Stomach (tissue), 9 donors: Measurements from ENCODE around the gene PLIN1. TPM values are rescaled to one million over a fixed set of nuclear protein-coding genes. Genes with fewer than 3 reads are reported as not detected.

ENCODE experiments used
- DNase-seq, 2 donors: peaks; one replicate each; pipeline versions ENCODE4 v3.0.0 to v3.0.0-alpha.2; 2013 to 2019
- H3K27ac ChIP-seq, 5 donors: fragments of 200-600 bp in 4 of 5; sonication (generic) in 4 of 5; one replicate each; pipeline ENCODE4 v1.5.1; 2013 to 2019; ENCODE audit warnings: mild to moderate bottlenecking in 1 of 5, moderate library complexity in 1 of 5
- H3K27me3 ChIP-seq, 3 donors: fragments of 200-600 bp; sonication (generic); one replicate each; pipeline ENCODE4 v1.5.1; 2017 to 2019; ENCODE audit warnings: mixed run types in 1 of 3
- H3K36me3 ChIP-seq, 4 donors: fragments of 200-600 bp; sonication (generic); 1 replicate in 3 of 4; 2 replicates in 1 of 4; pipeline ENCODE4 v1.5.1; 2016 to 2019
- H3K4me1 ChIP-seq, 4 donors: fragments of 200-600 bp; sonication (generic); one replicate each; pipeline ENCODE4 v1.5.1; 2016 to 2019
- H3K4me3 ChIP-seq, 4 donors: fragments of 200-600 bp; sonication (generic) in 3 of 4; one replicate each; pipeline ENCODE4 v1.5.1; 2016 to 2019; ENCODE audit warnings: mild to moderate bottlenecking in 1 of 4
- H3K9me3 ChIP-seq, 4 donors: fragments of 200-600 bp; sonication (generic); one replicate each; pipeline ENCODE4 v1.5.1; 2016 to 2019
- CTCF ChIP-seq, 7 experiments: fragments of 450-650 bp in 4 of 7; fragments of 200-600 bp in 3 of 7; sonication (generic) in 3 of 7; IDR thresholded peaks; one replicate each; pipeline ENCODE4 v1.5.1; 2016 to 2019; ENCODE audit warnings: antibody characterized with exemption in 7 of 7, control low read depth in 2 of 7, mild to moderate bottlenecking in 1 of 7
- EP300 ChIP-seq: sonication (generic); formaldehyde crosslinking; IDR thresholded peaks from one replicate; pipeline ENCODE4 v1.6.1; 2017; ENCODE audit warnings: antibody characterized with exemption
- POLR2A ChIP-seq, 4 donors: fragments of 450-650 bp; IDR thresholded peaks; one replicate each; pipeline ENCODE4 v1.6.1; 2016; ENCODE audit warnings: antibody characterized with exemption in 4 of 4, control low read depth in 2 of 4, mild to moderate bottlenecking in 1 of 4, moderate library complexity in 1 of 4
- POLR2AphosphoS5 ChIP-seq, 3 donors: sonication (generic); formaldehyde crosslinking; IDR thresholded peaks; one replicate each; pipeline ENCODE4 v1.6.1; 2016; ENCODE audit warnings: antibody characterized with exemption in 3 of 3
- WGBS, 5 donors: extraction: QIAGEN DNeasy Blood & Tissue Kit in 3 of 5; methylation state at CpG; one replicate each; pipeline versions ENCODE4 v1.1.5 to v1.1.7; 2013 to 2018; 5-methylcytosine and 5-hydroxymethylcytosine counted together
- intact Hi-C: fragments of 100-400 bp; cut with DNase I; formaldehyde crosslinking; loops from one replicate; pipeline ENCODE4 v1.15.1; 2023; ENCODE audit warnings: low total_unique reads
- polyA plus RNA-seq, 3 donors: library from polyadenylated mRNA; stranded (reverse); fragments of 200-250 nt; gene quantifications; one replicate each; pipeline ENCODE4 v1.2.3, GENCODE V29; 2013
- total RNA-seq, 5 donors: library from RNA; depleted of rRNA; stranded (reverse); fragments of >200 nt; gene quantifications; one replicate each; pipeline versions ENCODE4 v1.1.0 to v1.2.3, GENCODE V29; 2014 to 2016
- donor health status: healthy with polysubstance abuse.
- donor health status: Bipolar disorder and iron deficiency.
- donor health status: healthy.

Gene PLIN1
- total and polyA plus RNA-seq, 8 donors = 0.12 to 7.6 (median 3.4) TPM

DNA sequence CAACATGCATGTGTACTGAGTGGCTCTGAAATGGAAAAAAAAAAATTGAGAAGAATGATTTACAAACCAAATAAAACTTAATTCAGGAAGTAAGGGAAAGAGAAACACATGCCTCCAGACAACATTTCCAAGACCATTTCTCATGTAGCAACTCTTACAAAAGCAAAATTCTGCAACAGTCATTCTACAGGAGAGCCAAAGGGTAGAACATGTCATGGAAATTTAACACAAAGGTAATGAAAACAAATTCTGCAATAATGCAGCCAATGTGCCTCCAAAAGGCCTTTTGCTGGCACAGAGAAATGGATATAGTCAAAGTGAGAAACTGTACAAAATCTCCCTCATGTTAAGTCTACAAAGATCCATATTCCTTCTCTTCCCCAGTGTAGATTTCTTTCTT, 7.4 kb upstream of the PLIN1 start:
- Histone ChIP-seq H3K4me3 (no peak overlapping the region), H3K27me3 (no peaks in the 10 kb centered on the region), H3K36me3 (peaks cover 6 to 41% (median 30%) of the 10 kb centered on the region in 4 donors), H3K4me1 (peaks cover 10 to 48% (median 37%) of the 10 kb centered on the region in 4 donors), H3K27ac (peak overlapping the region in 1 of 5 donors; percentile 18), H3K9me3 (no peaks in the 10 kb centered on the region)
- intact Hi-C loops = no loop called here
- no peak for DNase-seq
- TF ChIP-seq POLR2AphosphoS5 (IDR thresholded peaks at IDR 0.05) = no peak
- TF ChIP-seq POLR2A (IDR thresholded peaks at IDR 0.05) = no peak
- TF ChIP-seq CTCF (IDR thresholded peaks at IDR 0.05) = no peak
- no peak for TF ChIP-seq EP300

DNA sequence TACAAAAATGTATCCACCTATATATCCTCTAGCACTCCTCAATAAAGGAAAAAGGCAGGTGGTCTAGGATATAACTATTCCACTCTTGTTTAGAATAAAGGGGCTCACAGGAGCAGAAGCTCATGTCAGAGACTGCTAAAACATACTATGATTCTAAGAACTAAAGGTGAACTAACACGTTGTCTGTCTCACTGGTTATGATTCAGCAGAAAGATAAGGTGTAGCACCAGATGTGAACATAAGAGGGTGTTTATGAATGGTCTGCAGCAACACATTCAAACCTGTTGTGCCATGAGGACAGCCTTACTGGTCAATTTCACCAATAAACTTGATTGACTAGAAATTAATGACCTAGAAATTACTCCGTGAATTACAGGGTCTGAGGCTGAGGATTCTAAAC, 6.8 kb upstream of the PLIN1 start:
- Histone ChIP-seq H3K9me3 (no peaks in the 10 kb centered on the region), H3K36me3 (peaks cover 6 to 41% (median 30%) of the 10 kb centered on the region in 4 donors), H3K27ac (peak overlapping the region in 1 of 5 donors; percentile 18), H3K27me3 (no peaks in the 10 kb centered on the region), H3K4me3 (no peak overlapping the region), H3K4me1 (peaks cover 14 to 51% (median 41%) of the 10 kb centered on the region in 4 donors)
- intact Hi-C loops = no loop called here
- DNase-seq = no peak
- 70 to 79% (median 73%) methylated on average over 2 of the region's 2 CpGs for WGBS, 5 donors
- TF ChIP-seq CTCF (IDR thresholded peaks at IDR 0.05) = no peak
- TF ChIP-seq POLR2A (IDR thresholded peaks at IDR 0.05) = no peak
- no peak for TF ChIP-seq POLR2AphosphoS5 (IDR thresholded peaks at IDR 0.05)
- TF ChIP-seq EP300 = no peak

GRCh38 chr15:89681146-89681545, 2.0 kb upstream of the PLIN1 start:
- peaks cover 9 to 33% (median 31%) of the 10 kb centered on the region in 4 donors for H3K4me1 ChIP-seq
- no peaks in the 10 kb centered on the region for H3K27me3 ChIP-seq
- peak overlapping the region; percentile 63 to 85 (median 65) for H3K27ac ChIP-seq
- 79 to 89% (median 83%) methylated on average over 2 of the region's 2 CpGs for WGBS, 5 donors
- no peak for DNase-seq
- peaks cover 6 to 36% (median 29%) of the 10 kb centered on the region in 4 donors for H3K36me3 ChIP-seq
- intact Hi-C loops = no loop called here
- H3K4me3 ChIP-seq = no peak overlapping the region
- no peaks in the 10 kb centered on the region for H3K9me3 ChIP-seq
- TF ChIP-seq EP300 = no peak
- no peak for TF ChIP-seq CTCF (IDR thresholded peaks at IDR 0.05)
- no peak for TF ChIP-seq POLR2A (IDR thresholded peaks at IDR 0.05)
- TF ChIP-seq POLR2AphosphoS5 (IDR thresholded peaks at IDR 0.05) = no peak

DNA sequence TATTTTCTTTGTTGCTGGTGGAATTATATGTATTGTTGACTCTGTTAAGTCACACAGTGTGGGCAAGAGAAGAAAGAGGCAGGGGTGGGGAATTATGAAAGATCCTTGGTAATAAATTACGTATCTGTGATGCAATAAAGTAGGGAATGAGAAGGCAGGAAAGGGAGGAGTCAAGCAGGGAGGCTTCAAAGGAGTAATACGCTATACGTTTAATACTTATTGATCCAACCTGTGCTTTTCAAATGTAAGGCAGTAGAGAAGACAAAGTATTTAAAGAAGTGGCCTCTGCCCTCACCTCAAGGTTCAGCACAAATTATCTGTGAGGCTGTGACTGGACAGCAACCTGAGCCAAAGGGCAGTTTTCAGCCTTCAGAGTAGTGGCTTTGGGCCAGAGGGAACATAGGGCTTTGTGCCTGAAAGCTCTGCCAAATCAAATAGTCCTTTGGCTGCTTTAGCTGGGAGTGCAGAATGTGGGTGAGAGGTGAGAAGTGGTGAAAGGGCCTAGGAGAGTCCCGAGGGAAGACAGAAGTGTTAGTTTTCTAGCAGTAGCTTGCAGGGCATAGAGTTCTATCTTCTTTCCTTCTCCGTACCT, 1.2 kb upstream of the PLIN1 start:
- Histone ChIP-seq H3K27me3 (no peaks in the 10 kb centered on the region), H3K36me3 (peaks cover 6 to 29% (median 22%) of the 10 kb centered on the region in 4 donors), H3K27ac (peak overlapping the region; percentile 63 to 85 (median 65)), H3K4me3 (no peak overlapping the region), H3K4me1 (peaks cover 9 to 32% (median 30%) of the 10 kb centered on the region in 4 donors), H3K9me3 (no peaks in the 10 kb centered on the region)
- TF ChIP-seq EP300 (no peak), POLR2AphosphoS5 (IDR thresholded peaks at IDR 0.05) (peak; percentile 34 to 89 (median 50)), POLR2A (IDR thresholded peaks at IDR 0.05) (no peak), CTCF (IDR thresholded peaks at IDR 0.05) (no peak)
- intact Hi-C loops = no loop called here
- DNase-seq = peak; percentile 84 to 85
- WGBS, 5 donors = 27 to 46% (median 35%) methylated on average over 5 of the region's 5 CpGs
